ENCODE results near the gene TNNI2. TPM values are rescaled to one million over a fixed set of nuclear protein-coding genes. Genes with fewer than 3 reads are reported as not detected.

The TNNI2 gene
- total RNA-seq, 1 experiment from 2014 or later = not detected

DNA sequence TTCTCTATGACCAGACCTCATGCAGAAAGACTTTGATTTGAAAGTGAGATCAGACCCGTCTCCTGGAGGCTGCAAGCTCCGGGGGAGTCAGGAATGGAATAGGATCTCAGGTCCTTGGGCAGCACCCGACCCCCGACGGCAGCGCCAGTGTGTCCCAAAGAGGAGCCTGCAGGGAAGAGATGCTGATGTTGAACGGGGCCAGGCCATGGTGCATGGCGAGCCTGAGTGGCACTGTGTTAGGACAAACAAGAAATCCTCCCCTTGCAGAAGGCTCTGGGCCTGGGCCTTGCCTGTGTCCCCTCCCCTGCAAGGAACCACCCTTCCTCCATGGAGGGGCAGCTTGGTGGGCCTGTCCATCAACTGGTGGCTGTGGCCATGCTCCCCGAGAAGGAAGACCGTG lies 24.1 kb upstream of the TNNI2 start:
- H3K4me3 ChIP-seq (ENCODE audit: insufficient read depth, low read depth, low read length) = no peak overlapping the region
- no peak for DNase-seq
- no peaks in the 10 kb centered on the region for H3K27me3 ChIP-seq (ENCODE audit: control insufficient read depth, insufficient read depth, low read length)
- no peaks in the 10 kb centered on the region for H3K36me3 ChIP-seq (replicated peaks; ENCODE audit: control insufficient read depth, insufficient read depth, low read length)

GRCh38 chr11:1815311-1815710 lies 23.5 kb upstream of the TNNI2 start:
- Histone ChIP-seq H3K4me3 (ENCODE audit: insufficient read depth, low read depth, low read length) (no peak overlapping the region), H3K27me3 (ENCODE audit: control insufficient read depth, insufficient read depth, low read length) (no peaks in the 10 kb centered on the region), H3K36me3 (replicated peaks; ENCODE audit: control insufficient read depth, insufficient read depth, low read length) (no peaks in the 10 kb centered on the region)
- no peak for DNase-seq

DNA sequence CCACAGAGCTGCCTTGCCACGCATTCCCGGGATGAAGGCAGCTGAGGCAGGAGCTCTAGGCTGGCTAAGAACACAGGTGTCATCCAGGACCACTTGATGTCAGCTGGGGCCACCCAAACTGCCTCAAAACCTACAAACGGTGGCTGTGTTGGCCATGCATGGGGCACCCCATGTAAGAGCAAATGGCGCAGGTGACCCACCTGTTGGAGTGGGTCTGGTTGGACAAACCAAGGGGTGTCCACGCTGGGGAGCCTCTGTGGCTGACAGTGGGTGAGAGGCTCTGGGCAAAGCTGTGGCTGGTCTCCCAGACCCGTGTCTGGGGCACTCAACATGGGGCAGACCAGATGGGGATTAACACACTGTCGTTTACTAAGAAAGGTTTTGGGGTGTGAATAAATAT lies 23.0 kb upstream of the TNNI2 start:
- no peak for DNase-seq
- H3K36me3 ChIP-seq (replicated peaks; ENCODE audit: control insufficient read depth, insufficient read depth, low read length) = no peaks in the 10 kb centered on the region
- no peaks in the 10 kb centered on the region for H3K27me3 ChIP-seq (ENCODE audit: control insufficient read depth, insufficient read depth, low read length)
- no peak overlapping the region for H3K4me3 ChIP-seq (ENCODE audit: insufficient read depth, low read depth, low read length)

DNA sequence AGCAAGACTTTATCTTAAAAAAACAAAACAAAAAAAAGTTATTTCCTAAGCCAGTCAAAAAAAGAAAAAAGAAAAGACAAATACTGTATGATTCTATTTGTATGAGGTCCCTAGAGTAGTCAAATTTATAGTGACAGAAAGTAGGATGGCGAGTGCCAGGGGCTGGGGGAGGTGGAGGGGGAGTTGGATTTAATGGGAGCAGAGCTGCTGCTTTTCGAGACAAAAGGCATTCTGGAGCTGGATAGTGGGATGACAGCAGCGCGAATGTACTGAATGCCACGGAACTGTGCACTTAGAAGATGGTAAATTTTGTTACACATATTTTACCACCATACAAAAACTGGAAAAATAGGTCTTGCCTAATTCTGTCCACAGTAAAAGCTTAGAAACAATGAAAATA lies 21.8 kb upstream of the TNNI2 start:
- H3K27me3 ChIP-seq (ENCODE audit: control insufficient read depth, insufficient read depth, low read length) = no peaks in the 10 kb centered on the region
- DNase-seq = no peak
- H3K36me3 ChIP-seq (replicated peaks; ENCODE audit: control insufficient read depth, insufficient read depth, low read length) = no peaks in the 10 kb centered on the region
- no peak overlapping the region for H3K4me3 ChIP-seq (ENCODE audit: insufficient read depth, low read depth, low read length)

GRCh38 chr11:1817511-1817910 lies 21.3 kb upstream of the TNNI2 start:
- Histone ChIP-seq H3K27me3 (ENCODE audit: control insufficient read depth, insufficient read depth, low read length) (no peaks in the 10 kb centered on the region), H3K4me3 (ENCODE audit: insufficient read depth, low read depth, low read length) (no peak overlapping the region), H3K36me3 (replicated peaks; ENCODE audit: control insufficient read depth, insufficient read depth, low read length) (no peaks in the 10 kb centered on the region)
- no peak for DNase-seq

- no peak for DNase-seq
- no peaks in the 10 kb centered on the region for H3K27me3 ChIP-seq (ENCODE audit: control insufficient read depth, insufficient read depth, low read length)
- no peak overlapping the region for H3K4me3 ChIP-seq (ENCODE audit: insufficient read depth, low read depth, low read length)
- H3K36me3 ChIP-seq (replicated peaks; ENCODE audit: control insufficient read depth, insufficient read depth, low read length) = no peaks in the 10 kb centered on the region
Observed at GRCh38 chr11:1819074-1819473, 19.7 kb upstream of the TNNI2 start.

GRCh38 chr11:1820463-1821325 lies 18.1 kb upstream of the TNNI2 start:
- Histone ChIP-seq H3K4me3 (ENCODE audit: insufficient read depth, low read depth, low read length) (no peak overlapping the region), H3K36me3 (replicated peaks; ENCODE audit: control insufficient read depth, insufficient read depth, low read length) (no peaks in the 10 kb centered on the region), H3K27me3 (ENCODE audit: control insufficient read depth, insufficient read depth, low read length) (no peaks in the 10 kb centered on the region)
- no peak for DNase-seq

GRCh38 chr11:1821562-1821961 lies 17.2 kb upstream of the TNNI2 start:
- Histone ChIP-seq H3K27me3 (ENCODE audit: control insufficient read depth, insufficient read depth, low read length) (no peaks in the 10 kb centered on the region), H3K4me3 (ENCODE audit: insufficient read depth, low read depth, low read length) (no peak overlapping the region)

GRCh38 chr11:1822648-1823375 lies 16.0 kb upstream of the TNNI2 start:
- H3K27me3 ChIP-seq (ENCODE audit: control insufficient read depth, insufficient read depth, low read length) = no peaks in the 10 kb centered on the region
- DNase-seq = no peak
- no peak overlapping the region for H3K4me3 ChIP-seq (ENCODE audit: insufficient read depth, low read depth, low read length)
- H3K36me3 ChIP-seq (replicated peaks; ENCODE audit: control insufficient read depth, insufficient read depth, low read length) = no peaks in the 10 kb centered on the region

More at GRCh38 chr11:1821562-1821961, 17.2 kb upstream of the TNNI2 start:
- H3K36me3 ChIP-seq (replicated peaks; ENCODE audit: control insufficient read depth, insufficient read depth, low read length) = no peaks in the 10 kb centered on the region
- DNase-seq = no peak

- H3K27me3 ChIP-seq (ENCODE audit: control insufficient read depth, insufficient read depth, low read length) = no peaks in the 10 kb centered on the region
- DNase-seq = peak; percentile 38
- H3K4me3 ChIP-seq (ENCODE audit: insufficient read depth, low read depth, low read length) = no peak overlapping the region
- no peaks in the 10 kb centered on the region for H3K36me3 ChIP-seq (replicated peaks; ENCODE audit: control insufficient read depth, insufficient read depth, low read length)
Observed at GRCh38 chr11:1823376-1824220, 15.2 kb upstream of the TNNI2 start.

DNA sequence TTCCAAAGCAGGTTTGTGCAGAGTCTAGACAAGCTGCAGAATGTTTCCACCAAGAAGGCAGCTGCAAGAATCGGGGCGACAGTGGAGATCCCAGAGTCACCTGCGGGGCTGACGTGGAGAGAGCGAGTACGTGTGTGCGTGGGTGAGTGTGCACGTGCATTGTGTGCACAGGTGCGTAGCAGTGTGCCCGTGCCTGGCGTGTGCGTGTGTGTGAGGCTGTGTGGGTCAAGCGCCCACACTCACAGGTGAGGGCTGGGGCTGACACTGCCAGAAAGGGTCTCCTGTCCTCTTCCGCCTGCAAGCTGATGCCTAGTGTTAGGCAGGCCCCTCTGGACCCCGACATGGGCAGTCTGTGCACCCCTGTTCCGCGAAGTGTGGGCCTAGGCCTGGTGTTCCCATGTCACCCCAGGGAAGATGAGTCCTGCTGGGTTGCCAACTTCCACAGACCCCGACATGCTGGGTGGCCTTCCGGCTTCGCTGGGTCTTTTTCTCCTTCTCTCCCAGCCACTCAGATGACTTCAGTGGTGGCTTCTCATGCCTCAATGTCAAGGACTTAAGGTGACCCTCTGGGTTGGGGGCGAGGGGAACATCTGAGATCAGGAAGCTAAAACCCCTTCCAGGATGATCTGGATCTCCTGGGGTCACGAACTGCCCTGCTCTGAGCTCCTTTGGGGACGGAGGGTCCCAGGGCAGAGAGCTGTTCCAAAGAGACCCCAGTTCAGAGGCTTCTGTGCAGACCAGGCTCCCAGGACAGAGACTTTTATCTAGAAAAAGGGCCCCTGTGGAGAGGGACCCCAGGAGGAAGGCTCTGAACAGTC lies 14.4 kb upstream of the TNNI2 start:
- Histone ChIP-seq H3K27me3 (ENCODE audit: control insufficient read depth, insufficient read depth, low read length) (no peaks in the 10 kb centered on the region), H3K36me3 (replicated peaks; ENCODE audit: control insufficient read depth, insufficient read depth, low read length) (no peaks in the 10 kb centered on the region), H3K4me3 (ENCODE audit: insufficient read depth, low read depth, low read length) (no peak overlapping the region)
- DNase-seq = peak; percentile 32

- H3K4me3 ChIP-seq (ENCODE audit: insufficient read depth, low read depth, low read length) = no peak overlapping the region
- no peaks in the 10 kb centered on the region for H3K36me3 ChIP-seq (replicated peaks; ENCODE audit: control insufficient read depth, insufficient read depth, low read length)
- no peaks in the 10 kb centered on the region for H3K27me3 ChIP-seq (ENCODE audit: control insufficient read depth, insufficient read depth, low read length)
- DNase-seq = peak; percentile 99
Observed at GRCh38 chr11:1825039-1825740, 13.6 kb upstream of the TNNI2 start.

DNA sequence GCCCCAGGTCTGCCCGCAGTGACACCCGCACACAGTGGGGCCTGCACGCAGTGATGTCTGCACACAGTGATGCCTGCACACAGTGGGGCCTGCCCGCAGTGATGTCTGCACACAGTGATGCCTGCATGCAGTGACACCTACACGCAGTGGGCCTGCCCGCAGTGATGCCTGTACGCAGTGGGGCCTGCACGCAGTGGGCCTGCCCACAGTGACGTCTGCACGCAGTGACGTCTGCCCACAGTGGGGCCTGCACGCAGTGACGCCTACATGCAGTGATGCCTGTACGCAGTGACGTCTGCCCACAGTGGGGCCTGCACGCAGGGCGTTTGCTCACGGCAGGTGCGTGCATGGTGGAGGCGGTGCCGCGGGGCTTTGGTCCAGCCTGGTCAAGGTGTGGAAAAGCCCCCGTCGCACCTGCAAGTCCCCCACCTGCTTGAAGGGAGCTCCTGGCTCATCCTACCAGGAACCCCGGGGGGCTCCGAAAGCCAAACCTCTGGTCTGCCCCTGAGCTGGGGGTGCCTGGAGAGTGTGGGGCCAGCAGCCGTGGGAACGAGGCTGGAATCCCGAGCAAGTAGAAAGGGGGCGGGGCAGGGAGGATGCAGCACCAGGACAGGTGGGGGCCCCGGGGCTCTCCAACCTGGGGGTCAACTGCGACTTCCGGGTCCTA lies 12.9 kb upstream of the TNNI2 start:
- peak; percentile 62 for DNase-seq
- Histone ChIP-seq H3K4me3 (ENCODE audit: insufficient read depth, low read depth, low read length) (no peak overlapping the region), H3K36me3 (replicated peaks; ENCODE audit: control insufficient read depth, insufficient read depth, low read length) (no peaks in the 10 kb centered on the region), H3K27me3 (ENCODE audit: control insufficient read depth, insufficient read depth, low read length) (no peaks in the 10 kb centered on the region)

Measured in H7 (cell line).